Stimulated activated CD8-positive, alpha-beta memory T cell treated with anti-CD3 and anti-CD28 coated beads, Interleukin-2, amount 100 ng/mL, for 48 hours (primary cell): Measurements from ENCODE around the gene HSD17B1.
"Not testable (repeated sequence)": the region's sequence is repeated elsewhere in the genome, so short reads cannot be mapped to it uniquely, and the experiment has no call there.

Source experiments
- DNase-seq, 2 donors: peaks; one replicate each; pipeline ENCODE4 v3.0.0-alpha.2; 2020; ENCODE audit warnings: low read depth in 2 of 2

HSD17B1 gene, protein sequence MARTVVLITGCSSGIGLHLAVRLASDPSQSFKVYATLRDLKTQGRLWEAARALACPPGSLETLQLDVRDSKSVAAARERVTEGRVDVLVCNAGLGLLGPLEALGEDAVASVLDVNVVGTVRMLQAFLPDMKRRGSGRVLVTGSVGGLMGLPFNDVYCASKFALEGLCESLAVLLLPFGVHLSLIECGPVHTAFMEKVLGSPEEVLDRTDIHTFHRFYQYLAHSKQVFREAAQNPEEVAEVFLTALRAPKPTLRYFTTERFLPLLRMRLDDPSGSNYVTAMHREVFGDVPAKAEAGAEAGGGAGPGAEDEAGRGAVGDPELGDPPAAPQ

DNA sequence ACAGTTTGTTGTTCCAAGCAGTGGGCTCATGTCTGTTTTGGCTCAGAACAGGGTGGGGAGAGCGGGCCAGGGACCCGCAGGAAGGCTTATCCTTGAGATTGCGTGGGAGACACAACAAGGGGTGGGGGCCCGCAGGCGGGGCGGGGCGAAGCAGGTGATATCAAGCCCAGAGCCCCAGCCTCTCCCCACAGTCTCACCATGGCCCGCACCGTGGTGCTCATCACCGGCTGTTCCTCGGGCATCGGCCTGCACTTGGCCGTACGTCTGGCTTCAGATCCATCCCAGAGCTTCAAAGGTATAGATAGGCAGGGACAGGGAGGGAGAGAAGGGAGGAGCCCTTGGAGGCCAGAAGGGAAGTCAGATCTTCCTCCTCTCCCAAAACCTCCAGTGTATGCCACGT lies at the start of gene HSD17B1:
Gene HSD17B1 (plus strand): TSS at position 188 of the 400 bp plus-strand sequence. CDS start 11 bp downstream, at position 199.
- DNase-seq, result not testable (repeated sequence)

DNA sequence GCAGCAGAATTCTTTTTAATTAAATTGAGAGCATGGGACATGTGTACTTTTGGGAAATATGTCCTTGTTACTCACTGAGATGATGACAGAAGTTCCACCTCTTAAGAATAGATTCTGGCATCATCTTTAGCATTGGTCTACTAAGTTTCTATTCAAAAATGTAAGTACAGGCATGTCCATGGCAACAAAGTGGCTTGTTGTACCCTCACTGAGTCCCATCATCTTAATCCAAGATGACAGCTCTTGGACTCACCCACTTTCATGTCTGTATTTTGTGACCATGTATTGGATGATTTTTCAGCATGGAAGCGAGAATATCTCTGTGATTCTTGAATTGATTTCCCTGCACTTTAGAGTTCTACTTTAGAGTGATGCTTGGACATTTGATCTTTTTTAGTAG lies 49.8 kb upstream of the HSD17B1 start:
- no peak for DNase-seq

DNA sequence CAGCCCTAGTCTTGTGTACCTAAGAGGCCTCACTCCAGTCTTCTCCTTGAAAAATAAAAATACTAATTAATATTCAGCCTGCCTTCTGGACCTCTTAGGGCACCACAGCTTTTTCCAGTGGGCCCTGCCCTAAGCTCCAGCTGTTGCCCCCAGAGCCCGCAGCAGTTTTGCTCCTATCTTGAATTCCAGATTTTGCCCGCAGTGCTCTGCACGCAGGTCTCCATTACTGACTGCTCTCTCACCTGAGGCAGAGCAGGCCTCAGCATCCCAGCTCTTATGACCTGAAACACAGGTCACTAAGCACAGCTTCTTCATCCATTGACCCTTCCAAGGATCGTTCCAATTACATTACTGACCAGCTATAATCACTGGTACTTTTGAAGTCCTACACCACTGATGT lies 45.1 kb upstream of the HSD17B1 start:
- no peak for DNase-seq

DNA sequence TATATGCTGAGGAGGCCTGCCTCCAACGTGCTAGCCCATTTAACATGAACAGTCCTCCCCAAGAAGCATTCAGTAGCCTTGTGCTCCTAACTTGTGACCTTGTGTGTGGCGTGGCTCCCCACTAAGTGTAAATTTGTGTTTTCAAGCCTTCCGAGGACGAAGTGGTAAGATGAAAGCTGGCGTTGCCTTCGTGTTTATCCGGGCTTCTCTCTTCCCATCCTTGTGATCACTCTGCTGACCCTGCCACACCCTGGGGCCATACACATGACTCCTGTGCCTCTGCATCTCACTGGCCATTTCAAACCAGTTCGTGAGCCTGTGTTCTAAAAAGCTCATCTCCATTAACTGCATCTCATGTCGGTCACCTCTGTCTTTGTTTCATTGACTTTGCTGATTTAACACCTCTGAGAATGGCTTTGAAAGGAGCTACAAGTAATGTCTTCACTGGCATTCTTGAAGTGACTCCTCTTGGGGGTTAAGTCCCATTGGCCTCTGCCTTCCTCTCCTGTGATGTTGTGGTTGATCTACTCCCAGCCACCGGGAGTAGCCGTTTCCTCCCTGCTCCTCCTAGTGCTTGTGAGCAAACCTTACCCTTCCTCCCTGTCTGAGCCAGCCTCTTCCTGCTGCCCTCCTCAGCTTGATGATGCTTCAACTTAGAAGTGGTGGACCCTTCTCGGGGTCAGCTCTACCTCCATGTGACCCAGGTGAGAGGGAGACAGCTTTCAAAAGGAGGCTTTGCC lies 44.1 kb upstream of the HSD17B1 start:
- no peak for DNase-seq

DNA sequence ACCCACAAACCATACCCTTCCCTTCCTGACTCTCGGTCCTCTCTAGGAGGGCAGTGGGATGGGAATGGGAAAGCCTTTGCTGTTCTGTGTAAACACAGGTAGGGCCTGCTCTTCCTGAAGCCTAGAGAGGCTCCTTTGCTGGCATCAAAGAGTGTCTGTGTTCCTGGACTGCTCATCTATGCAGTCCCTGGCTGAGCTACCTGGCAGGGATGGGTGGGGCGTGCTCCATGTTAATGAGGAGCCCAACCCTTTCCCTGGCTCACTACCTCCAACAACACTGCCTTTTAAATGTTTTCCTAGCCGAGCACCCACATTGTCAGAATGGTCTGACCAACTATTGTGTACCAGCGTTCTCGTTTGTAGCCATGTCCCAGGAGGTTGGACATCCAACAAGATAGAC lies 43.3 kb upstream of the HSD17B1 start:
- no peak for DNase-seq

DNA sequence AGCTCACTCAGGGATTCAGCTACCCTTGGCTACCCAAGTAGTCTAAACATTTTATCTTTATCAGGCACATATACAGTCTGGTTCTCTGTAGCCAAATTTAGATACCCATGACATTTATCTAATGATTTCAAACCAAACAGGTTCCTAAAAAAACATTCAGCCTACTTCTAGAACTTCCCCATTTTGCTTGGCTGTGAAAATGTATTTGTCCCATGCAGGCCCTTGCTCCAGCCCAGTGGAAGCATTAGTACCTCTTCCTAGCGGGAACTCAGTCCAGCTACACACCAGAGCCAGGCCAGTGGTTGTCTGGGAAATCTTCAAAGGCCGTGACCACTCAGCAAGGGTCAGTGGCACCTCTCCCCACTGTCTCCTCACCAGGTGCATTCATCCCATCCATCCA lies 42.9 kb upstream of the HSD17B1 start:
- no peak for DNase-seq

DNA sequence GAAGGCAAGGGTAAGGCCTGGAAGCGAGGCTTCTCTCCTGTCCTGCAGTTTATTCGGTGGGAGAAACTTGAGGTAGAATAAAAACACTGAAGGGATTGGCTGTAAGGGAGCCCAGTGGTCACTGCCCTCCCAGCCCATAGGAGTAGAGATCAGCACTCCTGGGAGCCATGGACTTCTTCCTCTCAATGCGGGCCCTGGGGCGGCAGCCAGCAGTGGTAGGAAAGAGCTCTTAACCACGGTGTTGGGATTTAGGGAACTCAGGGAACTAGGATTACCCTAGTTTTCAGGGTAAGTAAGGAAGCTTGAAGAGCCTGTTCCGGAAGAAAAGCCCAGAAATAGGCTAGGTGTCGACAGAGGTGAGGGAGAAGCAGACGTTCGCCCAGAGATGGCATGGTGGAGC lies 40.5 kb upstream of the HSD17B1 start:
- no peak for DNase-seq

DNA sequence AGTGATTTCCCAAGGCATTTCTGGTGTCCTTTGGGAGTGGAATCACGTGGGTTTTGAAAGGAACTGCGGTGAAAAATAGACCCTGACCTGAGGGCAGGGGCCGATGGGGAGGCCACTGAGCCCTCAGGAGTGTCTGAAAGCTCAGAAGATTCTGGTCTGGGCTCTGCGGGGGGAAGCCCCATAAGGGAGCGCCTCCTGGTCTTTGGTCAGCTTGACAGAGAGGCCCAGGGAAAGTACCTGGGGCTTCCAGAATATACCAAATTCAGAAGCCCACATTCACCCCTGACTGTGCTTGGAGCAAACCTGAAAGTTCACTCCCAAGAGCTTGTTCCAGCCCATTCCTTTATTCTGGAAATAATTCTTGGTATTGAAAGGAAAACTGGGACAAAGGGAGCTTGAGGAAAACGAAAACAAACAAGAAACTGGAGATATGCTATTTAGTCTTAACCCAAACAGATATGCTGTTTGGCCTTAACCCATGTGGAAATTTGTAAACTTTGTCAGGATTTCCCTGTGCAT lies 39.9 kb upstream of the HSD17B1 start:
- no peak for DNase-seq

DNA sequence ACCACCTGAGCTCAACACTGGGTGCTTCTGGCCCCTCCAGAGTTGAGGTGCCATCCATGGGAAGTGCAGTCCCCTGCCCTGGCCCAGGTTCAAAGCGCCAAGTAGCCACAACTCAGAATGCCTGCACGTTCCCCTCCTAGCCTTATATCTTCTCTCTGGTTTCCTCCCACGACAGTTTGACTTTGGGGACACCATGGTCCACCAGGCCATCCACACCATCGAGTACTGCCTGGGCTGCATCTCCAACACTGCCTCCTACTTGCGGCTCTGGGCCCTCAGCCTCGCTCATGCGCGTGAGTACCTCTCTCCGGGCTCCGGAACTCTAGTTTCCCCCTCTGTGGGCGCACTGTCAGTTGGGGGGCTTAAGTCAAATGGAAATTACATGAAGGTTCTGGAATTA lies 39.0 kb upstream of the HSD17B1 start:
- DNase-seq, result no peak

DNA sequence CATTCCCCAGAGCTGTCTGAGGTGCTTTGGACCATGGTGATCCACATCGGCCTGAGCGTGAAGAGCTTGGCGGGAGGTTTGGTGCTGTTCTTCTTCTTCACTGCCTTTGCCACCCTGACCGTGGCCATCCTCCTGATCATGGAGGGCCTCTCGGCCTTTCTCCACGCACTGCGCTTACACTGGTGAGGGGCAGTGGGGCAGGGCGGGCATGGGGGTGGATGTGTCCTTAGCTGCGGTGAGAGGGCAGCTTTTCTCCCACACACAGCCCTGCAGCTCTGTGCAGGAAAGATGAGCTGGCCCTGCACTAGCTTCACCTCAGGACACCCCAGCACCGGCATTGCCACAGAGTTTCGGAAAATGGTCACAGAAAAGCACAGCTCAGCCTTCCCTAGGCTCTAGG lies 38.4 kb upstream of the HSD17B1 start:
- no peak for DNase-seq

DNA sequence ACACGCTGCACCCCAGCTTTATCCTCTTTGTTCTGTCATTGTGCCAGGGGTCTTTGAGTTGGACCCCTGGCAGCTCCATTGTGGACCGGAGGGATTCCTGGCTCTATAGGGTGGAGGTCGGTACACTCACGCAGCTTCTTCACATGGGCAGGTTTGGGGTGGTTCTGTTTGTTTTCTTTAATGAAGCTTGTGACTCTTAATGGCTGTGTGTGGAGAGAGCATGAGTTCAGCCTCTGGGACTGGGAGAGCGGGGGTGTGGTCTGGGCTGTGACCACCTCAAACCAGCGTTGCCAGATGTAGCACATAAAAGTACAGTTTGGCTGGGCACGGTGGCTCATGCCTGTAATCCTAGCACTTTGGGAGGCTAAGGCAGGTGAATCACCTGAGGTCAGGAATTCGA lies 37.9 kb upstream of the HSD17B1 start:
- DNase-seq, result no peak

DNA sequence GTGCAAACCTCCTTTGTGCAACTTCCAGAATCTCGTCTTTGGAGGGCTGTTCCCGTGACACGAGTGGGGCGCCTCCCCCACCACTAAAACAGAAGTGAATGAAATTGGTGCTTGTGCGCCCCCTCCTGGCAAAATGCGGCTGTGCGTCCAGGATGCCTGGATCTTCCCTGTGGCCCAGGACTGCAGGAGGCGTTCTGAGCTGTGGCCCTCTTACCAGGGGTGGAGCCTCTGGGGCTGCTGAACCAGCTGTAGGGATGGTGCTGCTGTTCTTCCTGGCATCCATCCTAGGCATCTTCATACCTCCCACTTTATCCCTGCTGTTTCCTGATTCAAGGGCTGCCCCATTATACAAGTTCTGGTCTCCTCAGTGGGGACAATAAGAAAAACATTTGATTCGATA lies 35.2 kb upstream of the HSD17B1 start:
- peak; percentile 62 to 68 for DNase-seq

DNA sequence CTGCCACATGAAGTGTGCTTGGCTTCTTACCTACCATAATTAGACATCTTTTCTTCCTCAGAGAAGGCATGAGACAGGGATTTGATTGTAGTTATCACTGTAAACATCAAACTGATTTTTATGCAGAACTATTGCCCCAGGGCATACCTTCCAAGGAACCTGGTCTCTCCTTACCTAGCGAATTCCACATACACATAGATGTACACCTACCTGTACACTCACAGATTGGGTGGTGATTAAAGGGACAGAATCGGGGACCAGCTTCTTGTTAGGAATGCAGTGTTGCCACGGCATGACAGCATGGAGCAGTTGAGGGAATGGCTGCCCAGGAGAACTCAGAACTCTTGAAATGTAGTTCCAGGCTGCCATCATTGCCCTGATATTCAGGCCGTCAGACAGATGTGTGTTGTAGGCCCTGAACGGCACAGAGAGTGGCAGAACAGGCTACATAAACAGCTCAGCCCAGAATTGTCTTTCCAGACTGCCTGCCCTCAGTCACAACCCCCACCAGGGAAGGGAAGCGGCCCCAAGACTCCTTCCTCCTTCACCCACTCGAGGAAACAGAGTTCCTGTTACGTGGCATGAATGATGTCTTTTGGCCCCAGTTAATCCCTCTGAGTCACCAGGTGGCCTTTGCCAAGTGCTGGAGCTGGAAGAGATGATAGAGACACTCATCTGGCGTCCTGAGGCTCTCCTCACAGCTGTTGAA lies 34.5 kb upstream of the HSD17B1 start:
- no peak for DNase-seq

DNA sequence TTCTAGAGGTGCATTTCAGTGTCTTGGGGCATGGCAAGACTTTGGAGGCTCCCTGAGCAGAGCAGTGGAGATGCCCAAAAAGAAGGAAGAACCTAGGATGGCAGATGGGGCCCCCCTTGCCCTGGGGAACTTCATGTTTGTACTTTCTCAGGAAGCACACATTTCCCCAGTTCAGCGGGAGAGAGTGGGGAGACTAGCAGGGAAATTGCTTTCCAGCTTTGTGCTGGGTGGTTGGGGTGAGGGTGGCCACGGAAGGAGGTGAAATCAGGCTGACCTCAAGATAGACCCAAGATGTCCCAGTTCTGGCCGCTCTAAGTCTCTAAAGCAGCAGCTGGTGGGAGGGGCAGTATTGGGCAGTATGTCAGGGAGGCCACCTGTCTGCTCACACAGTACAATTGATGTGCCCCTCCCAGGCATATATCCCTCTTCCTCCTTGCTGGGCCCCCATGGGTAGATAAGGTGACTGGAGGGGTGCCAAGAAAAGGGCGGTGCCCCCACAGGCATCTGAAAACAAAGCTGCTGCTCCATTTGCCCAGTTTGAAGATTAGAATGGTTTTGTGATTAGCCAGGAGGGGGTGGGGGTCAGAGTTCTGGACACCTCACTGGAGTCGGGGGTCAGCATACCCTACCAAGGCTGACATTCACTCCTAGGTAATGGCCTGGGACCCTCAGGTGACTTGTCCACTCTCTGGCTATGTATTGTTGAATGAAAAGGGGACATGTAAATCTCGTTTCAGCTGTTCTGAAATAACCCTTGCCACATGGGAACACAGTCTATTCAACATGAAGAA lies 33.8 kb upstream of the HSD17B1 start:
- DNase-seq, result no peak

DNA sequence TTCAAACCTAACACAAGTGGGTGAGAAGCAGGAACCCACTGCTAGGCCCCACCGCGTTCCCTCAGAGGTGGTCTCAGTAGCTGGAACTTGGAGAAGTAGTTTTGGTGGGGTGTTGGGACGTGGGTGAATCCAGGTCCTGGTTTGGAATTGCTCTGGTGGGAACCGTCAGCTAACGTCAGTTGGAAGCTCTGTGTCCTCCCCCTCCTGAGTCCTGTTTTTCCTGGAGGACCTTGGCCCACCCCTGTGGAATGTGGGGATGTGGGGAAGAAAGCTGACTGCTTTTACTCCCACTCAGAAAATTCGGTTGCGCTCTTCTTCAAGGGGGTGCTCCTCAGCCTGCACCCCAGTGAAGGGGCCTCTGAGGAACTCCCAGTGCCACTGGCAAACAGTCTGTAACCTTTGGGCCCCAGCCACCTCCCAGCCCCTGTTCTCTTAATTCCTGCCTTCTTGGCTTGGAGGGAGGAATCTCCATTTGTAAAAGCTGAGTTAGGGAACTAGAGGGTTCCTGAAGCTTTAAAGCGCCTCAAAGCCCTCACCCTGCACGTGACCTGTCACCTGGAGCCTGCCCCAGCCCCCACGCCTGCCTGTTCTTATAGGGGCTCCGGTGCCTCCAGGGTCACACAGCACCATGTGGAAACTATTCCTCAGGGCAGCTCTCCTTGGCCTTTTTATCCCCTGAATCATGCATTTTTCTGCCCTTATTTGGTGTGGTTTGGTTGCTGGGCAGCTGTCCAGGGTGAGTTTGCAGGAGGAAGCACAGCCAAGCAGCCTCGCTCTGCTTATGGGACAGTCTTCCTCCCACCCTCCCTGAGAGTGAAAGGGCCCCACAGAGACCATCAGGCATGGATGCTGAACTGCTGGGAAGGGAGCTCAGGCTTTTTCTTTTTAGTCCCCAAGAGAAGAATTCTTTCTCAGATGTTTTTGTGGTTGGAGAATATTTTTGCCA lies 32.9 kb upstream of the HSD17B1 start:
- DNase-seq, result no peak

DNA sequence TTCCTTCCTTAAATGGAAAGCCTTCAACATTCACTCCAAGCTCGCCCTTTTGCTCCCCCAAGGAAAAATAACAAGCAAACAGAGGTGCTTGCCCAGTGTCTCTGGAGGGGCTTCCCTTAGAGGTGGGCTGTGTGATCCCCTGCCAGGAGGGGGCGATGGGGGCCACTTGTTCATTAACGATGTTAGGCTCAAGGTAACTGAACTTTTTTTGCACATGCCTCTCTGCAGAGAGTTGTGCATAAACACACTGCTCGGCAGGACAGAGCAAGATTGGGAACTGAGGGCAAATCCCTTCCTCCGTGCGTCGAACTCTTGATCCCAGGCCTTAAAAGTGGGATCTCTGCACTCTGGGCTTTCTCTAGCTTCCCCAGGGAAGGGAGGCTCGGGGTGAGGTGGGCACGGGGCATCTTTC lies 32.2 kb upstream of the HSD17B1 start:
- peak in 1 of 2 donors; percentile 21 for DNase-seq

DNA sequence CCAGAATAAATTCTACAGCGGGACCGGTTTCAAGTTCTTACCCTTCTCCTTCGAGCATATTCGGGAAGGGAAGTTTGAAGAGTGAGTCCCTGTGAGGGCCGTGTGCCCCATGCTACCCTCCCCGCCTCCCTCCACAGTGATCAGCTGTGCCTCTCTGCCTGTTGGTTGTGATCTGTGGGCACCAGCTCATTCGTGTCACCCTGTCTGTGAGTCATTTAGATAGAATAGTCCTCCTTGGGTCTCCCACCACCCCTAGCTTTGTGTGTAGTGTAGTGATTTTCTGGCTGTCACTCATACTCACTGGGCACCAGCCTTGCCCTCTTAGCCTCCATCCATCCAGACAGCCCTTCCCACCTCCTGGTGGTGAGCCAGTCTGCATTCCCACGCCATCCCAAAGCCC lies 31.7 kb upstream of the HSD17B1 start:
- DNase-seq, result no peak

DNA sequence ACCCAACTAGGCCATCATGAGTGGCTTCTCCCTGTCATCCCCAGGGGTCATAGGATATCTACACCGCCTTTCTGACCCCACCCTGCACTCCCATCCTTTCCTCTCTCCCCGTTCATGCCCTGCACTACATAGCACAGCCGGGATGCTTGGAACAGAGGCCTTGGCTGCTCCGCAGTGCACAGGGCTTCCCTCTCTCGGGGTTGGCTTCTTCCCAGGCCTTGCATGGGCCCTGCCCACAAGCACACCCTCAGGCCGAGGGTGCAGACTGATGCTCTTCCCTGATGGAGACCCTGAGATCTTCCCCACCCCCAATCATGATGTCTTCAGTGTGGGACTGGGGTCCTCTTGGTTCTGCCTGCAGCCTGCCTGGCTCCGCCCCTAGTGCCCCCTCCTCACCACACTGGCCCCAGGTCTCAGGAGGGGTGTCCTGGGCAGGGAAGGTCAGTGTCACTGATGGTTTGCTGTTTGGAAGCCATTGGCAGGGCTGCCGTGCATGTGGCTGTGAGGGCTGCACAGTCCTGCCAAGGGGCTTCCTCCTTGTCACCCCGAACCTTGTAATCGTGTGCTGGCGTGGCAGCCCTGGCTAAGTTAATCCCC lies 31.0 kb upstream of the HSD17B1 start:
- DNase-seq, result no peak

DNA sequence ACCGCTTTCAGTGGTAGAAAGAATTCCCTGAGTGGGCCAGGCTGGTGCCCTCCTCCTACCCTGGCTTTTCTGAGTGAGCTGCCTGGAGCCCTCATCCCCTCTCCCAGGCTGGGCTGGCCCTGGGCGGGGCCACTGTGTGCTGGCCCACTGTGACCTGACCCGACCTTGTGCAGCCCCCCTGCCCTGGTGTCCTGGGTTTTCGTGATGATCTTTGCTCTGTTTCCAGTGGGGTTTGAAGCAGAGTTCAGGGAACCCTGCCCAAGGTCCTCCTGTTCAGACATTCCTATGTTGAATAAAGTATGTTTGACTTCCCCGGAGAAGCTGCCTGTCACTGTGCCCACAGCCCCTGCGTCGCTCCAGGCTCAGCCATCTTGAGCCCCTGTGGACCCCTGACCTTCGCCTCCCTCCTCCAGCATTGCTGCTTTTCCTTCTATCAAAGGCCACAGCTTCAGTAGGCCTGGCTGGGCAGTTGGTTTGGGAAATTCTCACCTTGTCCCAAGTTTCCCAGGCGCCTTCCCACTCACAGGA lies 30.4 kb upstream of the HSD17B1 start:
- DNase-seq, result no peak

DNA sequence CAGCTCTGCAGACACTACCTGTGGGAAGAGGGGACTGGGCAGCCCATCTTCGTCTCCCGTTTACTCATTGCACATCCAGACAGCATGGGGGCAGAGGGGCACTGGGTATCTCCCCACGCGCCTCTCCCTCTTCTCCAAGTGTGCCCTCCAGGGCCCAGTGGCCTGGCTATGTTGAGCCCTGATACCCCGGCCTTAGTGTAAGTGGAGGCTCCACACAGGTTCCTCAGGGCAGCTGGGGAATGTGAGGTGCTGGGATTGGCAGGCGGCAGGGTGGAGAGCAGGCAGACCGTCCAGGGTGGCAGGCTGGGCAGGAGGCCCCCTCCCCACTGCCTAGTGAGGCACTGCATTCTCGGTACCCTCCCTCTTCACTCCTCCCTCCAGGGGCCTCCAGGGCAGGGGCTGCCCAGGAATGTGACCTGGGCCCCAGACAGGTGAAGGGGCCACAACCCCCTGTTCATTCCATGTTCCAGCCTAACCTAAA lies 29.9 kb upstream of the HSD17B1 start:
- no peak for DNase-seq
